ENCODE data around the gene DPH6. TPM values are rescaled to one million over a fixed set of nuclear protein-coding genes. Genes with fewer than 3 reads are reported as not detected.

Gene DPH6
- total RNA-seq, 1 experiment from 2014 or later, result 31.7 TPM

GRCh38 chr15:35481064-35481463 lies 64.9 kb downstream of the DPH6 start:
- peaks cover 16% of the 10 kb centered on the region for H3K9me3 Mint-ChIP-seq
- H3K4me3 Mint-ChIP-seq, result no peak overlapping the region
- ATAC-seq, result no peak
- H3K27me3 Mint-ChIP-seq (ENCODE audit: low read depth), result no peaks in the 10 kb centered on the region
- CTCF ChIA-PET, result interaction anchor here (2.5 to 2.8 kb wide), 2 partner anchors 36 to 191 kb away, joined by 11 to 16 read pairs; no protein-coding TSS in a partner anchor
- TF ChIP-seq ERG (CRISPR knock-in tag; IDR thresholded peaks at IDR 0.05) (no peak), CREM (CRISPR knock-in tag; IDR thresholded peaks at IDR 0.05) (no peak)
- peak overlapping the region; percentile 66; the same call in 1 of the 2 replicates for H3K27ac Mint-ChIP-seq
- DNase-seq (ENCODE audit: low spot score), result no peak
- POLR2A ChIA-PET, result no interaction called here
- H3K36me3 Mint-ChIP-seq, result peaks cover 16% of the 10 kb centered on the region
- peaks cover 19% of the 10 kb centered on the region for H3K4me1 Mint-ChIP-seq

DNA sequence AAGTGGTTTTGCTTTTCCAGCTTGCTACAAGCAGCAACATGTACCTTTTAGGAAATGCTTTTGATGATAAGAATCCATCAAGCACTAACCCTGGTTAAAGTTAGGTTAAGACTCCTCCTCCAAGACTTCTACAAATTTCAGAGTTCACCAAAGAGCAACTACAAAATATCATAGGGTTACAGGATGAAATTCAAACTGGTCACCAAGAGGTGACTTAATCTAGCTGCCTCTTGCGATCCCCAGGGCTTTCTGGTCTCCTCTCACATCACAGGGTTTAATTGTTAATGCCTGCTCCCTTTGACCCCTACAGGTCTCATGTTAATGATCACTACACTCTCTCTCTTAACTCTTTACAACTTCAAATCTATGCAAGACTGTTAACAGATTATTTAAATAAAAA lies 66.5 kb downstream of the DPH6 start:
- ChIA-PET POLR2A (no interaction called here), CTCF (interaction anchor here (0.6 to 2.8 kb wide), 3 partner anchors 35 to 396 kb away, joined by 3 to 16 read pairs (median 11); no protein-coding TSS in a partner anchor)
- TF ChIP-seq, protein P1, sequence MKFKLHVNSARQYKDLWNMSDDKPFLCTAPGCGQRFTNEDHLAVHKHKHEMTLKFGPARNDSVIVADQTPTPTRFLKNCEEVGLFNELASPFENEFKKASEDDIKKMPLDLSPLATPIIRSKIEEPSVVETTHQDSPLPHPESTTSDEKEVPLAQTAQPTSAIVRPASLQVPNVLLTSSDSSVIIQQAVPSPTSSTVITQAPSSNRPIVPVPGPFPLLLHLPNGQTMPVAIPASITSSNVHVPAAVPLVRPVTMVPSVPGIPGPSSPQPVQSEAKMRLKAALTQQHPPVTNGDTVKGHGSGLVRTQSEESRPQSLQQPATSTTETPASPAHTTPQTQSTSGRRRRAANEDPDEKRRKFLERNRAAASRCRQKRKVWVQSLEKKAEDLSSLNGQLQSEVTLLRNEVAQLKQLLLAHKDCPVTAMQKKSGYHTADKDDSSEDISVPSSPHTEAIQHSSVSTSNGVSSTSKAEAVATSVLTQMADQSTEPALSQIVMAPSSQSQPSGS (CRISPR knock-in tag; IDR thresholded peaks at IDR 0.05; ENCODE audit: borderline replicate concordance, low read depth), result no peak
- TF ChIP-seq, protein P2, sequence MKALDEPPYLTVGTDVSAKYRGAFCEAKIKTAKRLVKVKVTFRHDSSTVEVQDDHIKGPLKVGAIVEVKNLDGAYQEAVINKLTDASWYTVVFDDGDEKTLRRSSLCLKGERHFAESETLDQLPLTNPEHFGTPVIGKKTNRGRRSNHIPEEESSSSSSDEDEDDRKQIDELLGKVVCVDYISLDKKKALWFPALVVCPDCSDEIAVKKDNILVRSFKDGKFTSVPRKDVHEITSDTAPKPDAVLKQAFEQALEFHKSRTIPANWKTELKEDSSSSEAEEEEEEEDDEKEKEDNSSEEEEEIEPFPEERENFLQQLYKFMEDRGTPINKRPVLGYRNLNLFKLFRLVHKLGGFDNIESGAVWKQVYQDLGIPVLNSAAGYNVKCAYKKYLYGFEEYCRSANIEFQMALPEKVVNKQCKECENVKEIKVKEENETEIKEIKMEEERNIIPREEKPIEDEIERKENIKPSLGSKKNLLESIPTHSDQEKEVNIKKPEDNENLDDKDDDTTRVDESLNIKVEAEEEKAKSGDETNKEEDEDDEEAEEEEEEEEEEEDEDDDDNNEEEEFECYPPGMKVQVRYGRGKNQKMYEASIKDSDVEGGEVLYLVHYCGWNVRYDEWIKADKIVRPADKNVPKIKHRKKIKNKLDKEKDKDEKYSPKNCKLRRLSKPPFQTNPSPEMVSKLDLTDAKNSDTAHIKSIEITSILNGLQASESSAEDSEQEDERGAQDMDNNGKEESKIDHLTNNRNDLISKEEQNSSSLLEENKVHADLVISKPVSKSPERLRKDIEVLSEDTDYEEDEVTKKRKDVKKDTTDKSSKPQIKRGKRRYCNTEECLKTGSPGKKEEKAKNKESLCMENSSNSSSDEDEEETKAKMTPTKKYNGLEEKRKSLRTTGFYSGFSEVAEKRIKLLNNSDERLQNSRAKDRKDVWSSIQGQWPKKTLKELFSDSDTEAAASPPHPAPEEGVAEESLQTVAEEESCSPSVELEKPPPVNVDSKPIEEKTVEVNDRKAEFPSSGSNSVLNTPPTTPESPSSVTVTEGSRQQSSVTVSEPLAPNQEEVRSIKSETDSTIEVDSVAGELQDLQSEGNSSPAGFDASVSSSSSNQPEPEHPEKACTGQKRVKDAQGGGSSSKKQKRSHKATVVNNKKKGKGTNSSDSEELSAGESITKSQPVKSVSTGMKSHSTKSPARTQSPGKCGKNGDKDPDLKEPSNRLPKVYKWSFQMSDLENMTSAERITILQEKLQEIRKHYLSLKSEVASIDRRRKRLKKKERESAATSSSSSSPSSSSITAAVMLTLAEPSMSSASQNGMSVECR (CRISPR knock-in tag; IDR thresholded peaks at IDR 0.05; ENCODE audit: borderline replicate concordance), result no peak
- TF ChIP-seq FOXJ3 (CRISPR knock-in tag; IDR thresholded peaks at IDR 0.05; ENCODE audit: borderline replicate concordance), result no peak
- no peak for TF ChIP-seq NR2C2 (CRISPR knock-in tag; IDR thresholded peaks at IDR 0.05)
- Mint-ChIP-seq H3K27ac (no peak overlapping the region; the same call in 1 of the 2 replicates), H3K36me3 (peaks cover 2% of the 10 kb centered on the region), H3K4me1 (peaks cover 19% of the 10 kb centered on the region), H3K4me3 (no peak overlapping the region), H3K9me3 (peaks cover 3% of the 10 kb centered on the region), H3K27me3 (ENCODE audit: low read depth) (no peaks in the 10 kb centered on the region)
- ATAC-seq, result peak; percentile 80
- DNase-seq (ENCODE audit: low spot score), result no peak

DNA sequence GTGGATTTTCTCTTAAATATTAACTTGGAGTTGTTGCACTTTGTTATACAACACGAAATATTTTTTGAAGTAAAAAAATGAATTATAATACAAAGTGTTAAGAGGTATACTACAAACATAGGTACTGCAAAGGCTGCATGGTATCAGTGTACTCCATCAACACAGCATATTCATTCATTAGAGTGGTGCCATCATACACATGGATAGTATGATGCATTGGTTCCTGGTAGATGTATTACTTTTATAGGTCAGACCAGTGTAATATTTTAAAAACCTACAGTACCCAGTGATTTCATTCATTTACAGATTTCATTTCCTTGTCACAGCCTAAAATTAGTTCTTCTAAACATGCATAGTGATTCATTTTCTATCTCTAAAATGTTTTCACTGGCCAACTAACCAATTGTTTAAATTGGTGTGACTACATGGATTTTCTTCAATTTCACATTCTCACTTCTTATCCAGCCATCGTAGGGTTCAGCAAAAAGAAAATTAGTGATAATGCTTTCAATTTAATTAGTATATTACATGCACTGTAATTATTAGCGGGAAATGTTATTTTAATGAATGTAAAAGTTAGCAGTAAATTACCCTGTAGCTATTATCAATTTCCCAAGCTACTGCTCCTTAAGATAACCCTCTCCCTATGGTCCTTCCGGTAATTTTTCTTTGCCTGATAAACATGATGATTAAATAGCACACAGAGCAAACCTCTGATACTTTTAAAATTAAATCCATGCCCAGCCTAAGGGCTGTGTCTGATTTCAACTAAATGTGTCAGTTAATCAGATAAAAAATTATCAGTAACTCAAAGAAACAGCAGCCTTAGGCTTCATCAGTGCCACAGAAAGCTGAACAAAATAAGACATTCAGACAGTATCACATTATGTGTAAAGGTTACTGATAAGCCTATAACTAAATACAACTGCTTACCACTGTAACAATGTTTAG lies 68.4 kb downstream of the DPH6 start:
- Mint-ChIP-seq H3K27me3 (ENCODE audit: low read depth) (no peaks in the 10 kb centered on the region), H3K9me3 (no peaks in the 10 kb centered on the region), H3K4me1 (peaks cover 19% of the 10 kb centered on the region), H3K36me3 (no peaks in the 10 kb centered on the region; the same call in 1 of the 2 replicates), H3K27ac (no peak overlapping the region), H3K4me3 (no peak overlapping the region)
- DNase-seq (ENCODE audit: low spot score) (no peak), ATAC-seq (no peak)
- TF ChIP-seq ESRRA (CRISPR knock-in tag; IDR thresholded peaks at IDR 0.05; ENCODE audit: borderline replicate concordance) (no peak), CREB1 (CRISPR knock-in tag; IDR thresholded peaks at IDR 0.05) (no peak), ZBTB21 (CRISPR knock-in tag; IDR thresholded peaks at IDR 0.05; ENCODE audit: borderline replicate concordance) (no peak)
- TF ChIP-seq, protein P3, sequence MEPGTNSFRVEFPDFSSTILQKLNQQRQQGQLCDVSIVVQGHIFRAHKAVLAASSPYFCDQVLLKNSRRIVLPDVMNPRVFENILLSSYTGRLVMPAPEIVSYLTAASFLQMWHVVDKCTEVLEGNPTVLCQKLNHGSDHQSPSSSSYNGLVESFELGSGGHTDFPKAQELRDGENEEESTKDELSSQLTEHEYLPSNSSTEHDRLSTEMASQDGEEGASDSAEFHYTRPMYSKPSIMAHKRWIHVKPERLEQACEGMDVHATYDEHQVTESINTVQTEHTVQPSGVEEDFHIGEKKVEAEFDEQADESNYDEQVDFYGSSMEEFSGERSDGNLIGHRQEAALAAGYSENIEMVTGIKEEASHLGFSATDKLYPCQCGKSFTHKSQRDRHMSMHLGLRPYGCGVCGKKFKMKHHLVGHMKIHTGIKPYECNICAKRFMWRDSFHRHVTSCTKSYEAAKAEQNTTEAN (CRISPR knock-in tag; IDR thresholded peaks at IDR 0.05), result no peak
- ChIA-PET CTCF (no interaction called here), POLR2A (no interaction called here)
